ENCODE data around the gene DONSON. TPM values are rescaled to one million over a fixed set of nuclear protein-coding genes. Genes with fewer than 3 reads are reported as not detected.
A peak's percentile ranks its signal among the peaks of the same experiment; 100 is the strongest.

DONSON gene
- total and polyA plus RNA-seq, 2 of the 13 experiments (the other 11 are each of a cell fraction or from before 2014, with no cell fraction given) = 35.4 to 63.6 TPM

DNA sequence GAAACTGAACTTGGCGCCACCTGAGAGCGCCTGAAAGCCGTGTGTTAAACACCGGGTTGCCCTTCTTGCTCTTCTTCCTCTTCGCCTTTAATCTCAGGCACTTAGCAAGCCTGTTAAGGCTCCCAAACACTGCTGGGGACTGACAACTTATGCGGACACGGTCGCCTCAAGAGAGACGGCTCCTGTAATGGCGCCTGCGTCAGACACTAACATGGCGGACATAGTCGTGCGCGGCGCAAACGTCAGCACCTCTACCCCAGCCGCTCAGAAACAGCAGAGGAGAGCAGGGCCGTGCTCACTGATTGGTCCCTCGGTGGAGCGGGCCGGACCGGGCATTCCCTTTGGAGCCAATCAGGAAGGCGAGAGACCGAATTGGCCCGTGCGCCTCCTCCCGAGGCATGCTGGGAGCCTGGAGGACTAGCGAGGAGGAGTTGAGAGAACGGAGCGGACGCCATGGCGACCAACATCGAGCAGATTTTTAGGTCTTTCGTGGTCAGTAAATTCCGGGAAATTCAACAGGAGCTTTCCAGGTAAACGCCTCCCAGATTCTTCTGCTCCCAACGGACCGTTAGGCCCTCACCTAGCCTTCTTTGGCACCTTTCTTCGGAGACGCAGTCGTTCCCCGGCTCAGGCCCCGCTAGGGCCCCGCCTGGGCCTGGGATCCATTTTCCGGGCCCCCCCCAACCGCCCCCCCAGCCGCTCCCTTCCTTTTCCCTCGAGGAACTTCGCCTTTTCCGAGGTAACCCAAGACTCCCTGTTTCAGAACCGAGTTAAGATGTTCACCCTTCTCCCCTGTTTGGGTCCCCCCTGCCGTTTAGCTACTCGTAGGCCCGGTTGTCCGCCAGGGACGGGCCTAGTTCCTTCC is 45.6 kb downstream of the DONSON start, which contains the start of gene SON (continued):
- TF ChIP-seq ZBTB42 (CRISPR knock-in tag; IDR thresholded peaks at IDR 0.05) (no peak), ZNF614 (CRISPR knock-in tag; IDR thresholded peaks at IDR 0.05; ENCODE audit: borderline replicate concordance) (peak; percentile 36; the same call in 1 of the 2 replicates), ZNF432 (CRISPR knock-in tag; IDR thresholded peaks at IDR 0.05; ENCODE audit: borderline replicate concordance) (no peak), ARNTL (CRISPR knock-in tag; IDR thresholded peaks at IDR 0.05) (no peak), ZNF883 (CRISPR knock-in tag; IDR thresholded peaks at IDR 0.05; ENCODE audit: not compliant biosample characterization) (peak; percentile 29), SNAI1 (CRISPR knock-in tag; IDR thresholded peaks at IDR 0.05; ENCODE audit: borderline replicate concordance) (no peak), ZNF792 (CRISPR knock-in tag; IDR thresholded peaks at IDR 0.05) (0 out of 2 replicates have a peak, but pooled peaks have one; percentile 20), RBFOX2 (IDR thresholded peaks at IDR 0.05; ENCODE audit: low read depth, low read length) (peak; percentile 73), NR2F1 (CRISPR knock-in tag; IDR thresholded peaks at IDR 0.05) (no peak), ZNF121 (CRISPR knock-in tag; IDR thresholded peaks at IDR 0.05) (no peak), NCOA2 (CRISPR knock-in tag; IDR thresholded peaks at IDR 0.05) (no peak), ZSCAN21 (CRISPR knock-in tag; IDR thresholded peaks at IDR 0.05; ENCODE audit: borderline replicate concordance) (peak; percentile 63; the same call in 1 of the 2 replicates), SATB2 (CRISPR knock-in tag; IDR thresholded peaks at IDR 0.05) (no peak; the same call in 1 of the 2 replicates), FOXC1 (CRISPR knock-in tag; IDR thresholded peaks at IDR 0.05; ENCODE audit: borderline replicate concordance) (peak; percentile 87; the same call in 1 of the 2 replicates), MIXL1 (CRISPR knock-in tag; IDR thresholded peaks at IDR 0.05) (no peak; the same call in 1 of the 2 replicates), KLF13 (CRISPR knock-in tag; IDR thresholded peaks at IDR 0.05) (no peak), ZNF12 (CRISPR knock-in tag; IDR thresholded peaks at IDR 0.05) (no peak)
- TF ChIP-seq, protein P1, sequence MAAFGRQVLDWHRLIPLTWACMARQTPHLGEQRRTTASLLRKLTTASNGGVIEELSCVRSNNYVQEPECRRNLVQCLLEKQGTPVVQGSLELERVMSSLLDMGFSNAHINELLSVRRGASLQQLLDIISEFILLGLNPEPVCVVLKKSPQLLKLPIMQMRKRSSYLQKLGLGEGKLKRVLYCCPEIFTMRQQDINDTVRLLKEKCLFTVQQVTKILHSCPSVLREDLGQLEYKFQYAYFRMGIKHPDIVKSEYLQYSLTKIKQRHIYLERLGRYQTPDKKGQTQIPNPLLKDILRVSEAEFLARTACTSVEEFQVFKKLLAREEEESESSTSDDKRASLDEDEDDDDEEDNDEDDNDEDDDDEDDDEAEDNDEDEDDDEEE (CRISPR knock-in tag; IDR thresholded peaks at IDR 0.05) = no peak
- TF ChIP-seq, protein P2, sequence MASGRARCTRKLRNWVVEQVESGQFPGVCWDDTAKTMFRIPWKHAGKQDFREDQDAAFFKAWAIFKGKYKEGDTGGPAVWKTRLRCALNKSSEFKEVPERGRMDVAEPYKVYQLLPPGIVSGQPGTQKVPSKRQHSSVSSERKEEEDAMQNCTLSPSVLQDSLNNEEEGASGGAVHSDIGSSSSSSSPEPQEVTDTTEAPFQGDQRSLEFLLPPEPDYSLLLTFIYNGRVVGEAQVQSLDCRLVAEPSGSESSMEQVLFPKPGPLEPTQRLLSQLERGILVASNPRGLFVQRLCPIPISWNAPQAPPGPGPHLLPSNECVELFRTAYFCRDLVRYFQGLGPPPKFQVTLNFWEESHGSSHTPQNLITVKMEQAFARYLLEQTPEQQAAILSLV (CRISPR knock-in tag; IDR thresholded peaks at IDR 0.05; ENCODE audit: borderline replicate concordance) = no peak
- TF ChIP-seq, protein P3, sequence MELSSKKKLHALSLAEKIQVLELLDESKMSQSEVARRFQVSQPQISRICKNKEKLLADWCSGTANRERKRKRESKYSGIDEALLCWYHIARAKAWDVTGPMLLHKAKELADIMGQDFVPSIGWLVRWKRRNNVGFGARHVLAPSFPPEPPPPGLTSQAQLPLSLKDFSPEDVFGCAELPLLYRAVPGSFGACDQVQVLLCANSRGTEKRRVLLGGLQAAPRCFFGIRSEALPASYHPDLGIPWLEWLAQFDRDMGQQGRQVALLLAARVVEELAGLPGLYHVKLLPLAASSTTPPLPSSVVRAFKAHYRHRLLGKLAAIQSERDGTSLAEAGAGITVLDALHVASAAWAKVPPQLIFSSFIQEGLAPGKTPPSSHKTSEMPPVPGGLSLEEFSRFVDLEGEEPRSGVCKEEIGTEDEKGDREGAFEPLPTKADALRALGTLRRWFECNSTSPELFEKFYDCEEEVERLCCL (CRISPR knock-in tag; IDR thresholded peaks at IDR 0.05; ENCODE audit: borderline replicate concordance) = no peak; the same call in 1 of the 2 replicates
- TF ChIP-seq, protein P4, sequence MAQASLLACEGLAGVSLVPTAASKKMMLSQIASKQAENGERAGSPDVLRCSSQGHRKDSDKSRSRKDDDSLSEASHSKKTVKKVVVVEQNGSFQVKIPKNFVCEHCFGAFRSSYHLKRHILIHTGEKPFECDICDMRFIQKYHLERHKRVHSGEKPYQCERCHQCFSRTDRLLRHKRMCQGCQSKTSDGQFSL (CRISPR knock-in tag; IDR thresholded peaks at IDR 0.05) = peak; percentile 94
- TF ChIP-seq, protein P5, sequence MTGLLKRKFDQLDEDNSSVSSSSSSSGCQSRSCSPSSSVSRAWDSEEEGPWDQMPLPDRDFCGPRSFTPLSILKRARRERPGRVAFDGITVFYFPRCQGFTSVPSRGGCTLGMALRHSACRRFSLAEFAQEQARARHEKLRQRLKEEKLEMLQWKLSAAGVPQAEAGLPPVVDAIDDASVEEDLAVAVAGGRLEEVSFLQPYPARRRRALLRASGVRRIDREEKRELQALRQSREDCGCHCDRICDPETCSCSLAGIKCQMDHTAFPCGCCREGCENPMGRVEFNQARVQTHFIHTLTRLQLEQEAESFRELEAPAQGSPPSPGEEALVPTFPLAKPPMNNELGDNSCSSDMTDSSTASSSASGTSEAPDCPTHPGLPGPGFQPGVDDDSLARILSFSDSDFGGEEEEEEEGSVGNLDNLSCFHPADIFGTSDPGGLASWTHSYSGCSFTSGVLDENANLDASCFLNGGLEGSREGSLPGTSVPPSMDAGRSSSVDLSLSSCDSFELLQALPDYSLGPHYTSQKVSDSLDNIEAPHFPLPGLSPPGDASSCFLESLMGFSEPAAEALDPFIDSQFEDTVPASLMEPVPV (CRISPR knock-in tag; IDR thresholded peaks at IDR 0.05) = peak; percentile 80; the same call in 1 of the 2 replicates
